CD4-positive, alpha-beta T cell treated with Interleukin-12 subunit alpha and Interleukin-12 subunit beta, for 1 hour (primary cell): ENCODE results near the gene CTXND1.
A peak's percentile ranks its signal among the peaks of the same experiment; 100 is the strongest.

ENCODE experiments used
- DNase-seq: peaks from one replicate; pipeline ENCODE4 v3.0.0-alpha.2; 2020

Gene CTXND1

GRCh38 chr15:80251428-80252120 is 439 bp downstream of the CTXND1 start:
- no peak for DNase-seq

GRCh38 chr15:80250614-80251427 is 1.2 kb downstream of the CTXND1 start:
- DNase-seq = no peak

- no peak for DNase-seq
Observed at GRCh38 chr15:80249973-80250372, 2.0 kb downstream of the CTXND1 start.

DNA sequence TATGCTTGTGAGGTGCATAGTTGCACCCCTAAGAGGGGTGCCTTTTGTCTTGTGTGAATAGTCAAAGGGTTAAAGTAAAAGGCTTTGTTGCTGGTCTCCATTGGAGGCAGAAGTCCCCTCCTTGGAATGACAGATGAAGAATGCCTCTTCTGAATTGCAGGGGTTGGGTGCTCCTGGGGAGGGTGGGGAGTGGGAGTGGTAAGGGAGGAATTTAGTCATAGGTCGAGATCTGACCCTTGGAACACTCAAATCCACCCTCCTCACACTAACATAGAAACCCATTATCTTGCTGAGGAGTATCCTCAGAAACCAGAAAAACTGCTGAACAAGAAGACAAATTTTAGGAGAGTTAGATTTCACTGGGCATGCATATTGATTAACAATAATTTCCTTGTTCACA is 4.7 kb downstream of the CTXND1 start:
- DNase-seq = no peak

DNA sequence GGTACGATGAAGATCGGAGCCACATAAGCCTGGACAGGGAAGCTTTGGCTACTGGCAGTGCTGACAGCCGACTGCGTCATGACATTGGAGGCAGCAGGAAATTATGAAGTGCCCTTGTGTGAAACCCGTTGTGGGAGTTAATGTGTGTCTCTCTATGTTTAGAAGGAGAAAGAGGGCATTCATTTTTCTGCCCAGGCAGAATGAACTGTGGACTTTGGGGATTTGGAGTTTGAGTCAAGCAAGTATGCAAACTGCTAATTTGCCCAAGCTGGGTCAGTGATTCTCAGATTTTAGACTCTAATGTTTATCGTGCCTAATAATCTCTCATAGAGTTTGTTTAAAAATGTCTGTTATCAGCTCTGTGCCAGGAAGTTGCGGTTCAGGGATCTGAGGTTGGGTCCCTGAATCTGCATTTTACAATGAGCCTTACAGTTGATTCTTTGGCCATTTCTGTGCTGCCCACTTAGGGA is 5.6 kb downstream of the CTXND1 start:
- no peak for DNase-seq

GRCh38 chr15:80242802-80243201 is 9.2 kb downstream of the CTXND1 start:
- DNase-seq = no peak

DNA sequence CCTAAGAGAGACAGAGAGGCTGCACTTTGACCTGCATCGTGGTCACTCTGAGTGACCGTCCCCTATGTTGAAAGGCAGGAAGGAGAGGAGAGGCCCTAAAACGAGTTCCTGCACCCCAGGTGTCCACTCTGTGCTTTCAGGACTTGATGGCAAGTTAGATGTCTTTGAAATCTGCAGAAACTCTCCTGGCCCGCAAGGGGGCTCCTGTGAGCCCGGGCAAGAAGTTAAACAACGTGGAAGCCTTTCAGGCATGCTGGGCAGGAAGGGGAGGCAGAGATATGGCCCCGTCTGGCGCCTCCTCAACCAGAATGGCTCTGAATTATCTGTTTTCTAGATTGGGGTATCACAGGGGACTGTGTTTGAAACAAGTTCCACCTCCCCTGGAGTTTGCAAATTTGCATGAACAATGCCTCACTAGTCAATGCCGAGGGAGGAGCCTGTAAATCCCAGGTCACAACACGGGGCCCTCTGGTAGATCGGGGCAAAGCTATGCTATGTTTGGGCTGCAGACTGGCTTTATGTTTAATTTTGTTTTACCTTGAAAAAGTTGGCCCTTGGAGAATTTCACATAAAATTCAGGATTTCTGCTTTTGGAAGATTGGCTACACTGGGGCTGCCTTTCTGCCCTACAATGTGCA is 9.8 kb downstream of the CTXND1 start:
- DNase-seq = no peak

DNA sequence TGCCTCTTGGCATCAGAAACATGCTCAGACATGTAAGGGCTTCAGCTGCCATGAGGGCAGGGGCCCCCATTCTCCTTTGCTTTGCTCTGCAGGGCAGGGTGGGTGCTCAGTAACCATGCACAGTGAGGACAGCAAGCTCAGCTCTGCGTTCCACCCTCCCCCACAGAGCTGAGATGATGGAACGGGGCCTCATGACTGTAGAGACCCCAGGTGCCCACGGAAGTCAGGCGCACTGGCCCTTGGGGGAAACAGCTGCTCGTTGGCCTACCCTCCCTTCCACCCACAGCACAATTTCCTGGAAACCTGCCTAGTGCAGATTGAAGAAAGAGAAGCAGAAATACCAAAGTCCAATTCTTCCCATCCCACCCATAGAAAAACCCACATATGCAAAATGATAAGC is 10.5 kb downstream of the CTXND1 start:
- DNase-seq = no peak

DNA sequence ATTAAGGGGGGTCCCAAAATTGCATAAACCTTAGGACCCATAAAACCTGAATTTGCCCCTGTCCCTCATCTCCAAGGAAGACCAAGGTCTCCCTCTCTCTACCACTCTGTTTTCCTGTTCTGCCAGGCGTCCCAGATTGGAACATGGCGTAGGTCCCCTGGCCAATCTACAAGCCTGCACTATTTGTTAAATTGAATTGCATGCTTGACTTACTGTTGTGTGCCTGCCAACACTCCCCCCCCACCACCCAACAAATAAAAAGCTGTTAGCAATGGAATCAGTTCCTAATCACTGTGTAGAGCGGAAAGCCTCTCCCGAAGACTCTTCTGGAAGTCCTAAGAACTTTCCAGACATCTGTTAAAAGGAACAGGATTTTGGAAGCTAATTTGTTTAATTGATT is 11.7 kb downstream of the CTXND1 start:
- DNase-seq = no peak

DNA sequence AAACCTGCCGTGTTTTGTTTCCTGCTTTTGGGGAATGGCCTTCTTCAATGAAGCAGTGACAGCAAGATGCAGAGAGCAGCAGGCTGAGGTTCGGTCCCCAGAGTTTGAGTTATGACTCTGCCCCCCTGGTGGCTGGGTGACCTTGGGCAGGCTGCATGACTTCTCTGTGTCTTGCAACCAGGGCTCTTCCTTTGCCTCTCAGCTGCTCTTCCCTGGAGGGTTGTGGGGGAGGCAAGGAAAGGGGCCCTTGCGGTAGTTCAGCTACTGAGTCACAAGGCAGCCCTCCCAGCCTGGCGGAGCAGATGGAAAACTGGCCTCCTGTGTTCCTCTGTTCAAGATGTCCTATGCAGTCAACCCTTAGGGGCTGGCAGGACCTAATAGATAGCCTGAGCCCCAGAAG is 17.1 kb downstream of the CTXND1 start:
- DNase-seq = peak; percentile 36

DNA sequence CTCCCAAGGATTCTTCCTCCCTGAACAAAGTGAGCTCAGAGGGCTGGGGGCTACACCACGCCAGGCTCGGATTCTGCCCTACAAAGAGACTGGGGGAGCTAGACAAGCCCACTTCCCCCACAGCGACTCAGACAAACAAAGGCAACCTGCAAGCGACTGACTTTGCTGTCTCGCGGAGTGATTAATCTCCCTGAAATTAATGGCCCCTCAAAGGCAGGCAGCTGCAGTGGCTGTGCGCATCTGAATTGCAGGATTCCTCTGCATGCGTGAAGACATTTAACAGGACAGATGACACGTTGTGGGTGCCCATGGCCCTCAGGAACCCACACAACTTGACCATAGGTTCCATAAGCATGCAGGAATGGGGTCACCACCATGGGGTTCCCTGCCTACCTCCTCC is 18.4 kb downstream of the CTXND1 start:
- no peak for DNase-seq

- no peak for DNase-seq
Observed at GRCh38 chr15:80231371-80231770, 20.6 kb downstream of the CTXND1 start.

DNA sequence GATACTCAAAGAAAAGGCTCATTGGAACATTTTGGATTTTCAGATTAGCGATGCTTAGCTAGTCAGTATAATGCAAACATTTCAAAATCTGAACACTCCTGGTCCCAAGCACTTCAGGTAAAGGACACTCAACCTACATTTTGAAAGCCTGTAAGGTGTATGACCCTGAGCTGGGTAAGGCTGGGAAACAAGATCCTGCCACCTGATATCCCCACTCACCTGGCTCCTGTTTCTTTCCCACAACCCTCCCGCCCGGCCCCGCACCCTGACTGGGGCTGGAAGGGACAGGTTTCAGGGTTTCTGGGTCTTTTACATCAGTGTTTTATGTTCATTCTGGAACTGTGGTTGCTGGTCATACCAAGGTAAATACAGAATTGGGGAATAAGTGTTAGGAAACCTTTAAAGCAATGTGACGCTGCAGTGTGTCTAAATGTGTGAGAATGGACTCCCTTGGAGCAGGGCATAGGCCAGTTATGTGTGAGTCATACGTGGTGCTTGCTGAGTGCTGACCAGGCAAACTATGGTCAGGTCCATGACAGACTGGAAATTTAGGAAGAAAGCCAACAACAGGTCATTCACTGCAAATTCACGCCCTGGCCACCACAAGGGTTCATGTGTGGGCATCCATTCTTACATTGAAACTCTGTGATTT is 22.9 kb downstream of the CTXND1 start:
- DNase-seq = no peak

DNA sequence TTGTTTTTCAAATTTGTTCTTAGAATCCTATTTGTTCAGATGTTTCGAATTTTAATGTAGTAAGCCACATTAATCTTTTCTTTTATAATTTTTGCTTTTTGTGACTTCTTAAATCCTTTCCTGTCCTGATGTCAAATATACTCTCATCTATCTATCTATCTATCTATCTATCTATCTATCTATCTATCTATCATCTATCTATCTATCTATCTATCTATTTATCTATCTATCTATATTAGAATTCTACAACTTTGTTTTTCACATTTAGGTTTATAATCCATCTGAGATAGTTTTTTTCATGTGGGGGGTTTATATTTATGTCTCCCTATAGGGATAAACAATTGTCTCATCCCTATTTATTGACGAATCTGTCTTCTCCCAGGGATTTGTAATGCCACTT is 32.1 kb downstream of the CTXND1 start:
- DNase-seq = no peak

DNA sequence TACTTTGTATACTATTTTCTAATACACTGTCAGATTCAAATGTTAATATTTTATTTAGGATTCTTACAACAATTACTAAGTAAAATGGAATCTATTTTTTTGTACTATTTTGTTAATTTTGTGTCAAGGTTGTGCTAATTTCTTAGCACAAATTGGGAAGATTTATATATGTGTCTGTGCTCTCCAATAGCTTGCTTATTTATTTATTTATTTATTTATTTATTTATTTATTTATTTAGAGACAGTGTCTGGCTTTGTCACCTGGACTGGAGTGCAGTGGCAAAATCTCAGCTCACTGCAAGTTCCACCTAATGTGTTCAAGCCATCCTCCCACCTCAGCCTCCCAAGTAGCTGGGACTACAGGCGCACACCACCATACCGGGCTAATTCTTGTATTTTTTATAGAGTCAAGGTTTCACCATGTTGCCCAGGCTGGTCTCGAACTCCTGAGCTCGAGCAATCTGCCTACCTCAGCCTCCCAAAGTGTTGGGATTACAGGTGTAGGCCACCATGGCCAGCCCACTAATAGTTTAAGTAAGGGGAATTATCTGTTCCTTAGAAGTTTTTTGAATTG is 34.6 kb downstream of the CTXND1 start:
- no peak for DNase-seq

DNA sequence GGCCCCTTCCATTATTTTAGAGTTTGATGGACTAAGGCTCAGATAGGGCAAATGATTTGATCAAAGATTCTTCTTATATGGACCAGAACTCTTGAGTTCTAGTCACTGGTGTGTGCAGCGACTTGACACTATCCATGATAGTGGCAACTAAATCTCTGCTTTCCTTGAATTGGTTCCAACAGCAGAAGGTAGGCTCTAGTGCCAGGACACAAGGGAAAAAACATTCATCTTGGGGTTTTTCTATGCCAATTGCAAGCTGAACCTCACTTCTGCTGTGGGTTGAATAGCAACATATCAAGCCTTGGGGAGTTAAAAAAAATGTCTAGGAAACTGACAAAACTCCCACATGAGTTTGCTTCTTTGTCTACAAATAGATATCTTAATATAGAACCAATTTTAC is 35.1 kb downstream of the CTXND1 start:
- no peak for DNase-seq

- no peak for DNase-seq
Observed at GRCh38 chr15:80216141-80216540, 35.9 kb downstream of the CTXND1 start.

- DNase-seq = no peak
Observed at GRCh38 chr15:80214910-80215309, 37.1 kb downstream of the CTXND1 start.

DNA sequence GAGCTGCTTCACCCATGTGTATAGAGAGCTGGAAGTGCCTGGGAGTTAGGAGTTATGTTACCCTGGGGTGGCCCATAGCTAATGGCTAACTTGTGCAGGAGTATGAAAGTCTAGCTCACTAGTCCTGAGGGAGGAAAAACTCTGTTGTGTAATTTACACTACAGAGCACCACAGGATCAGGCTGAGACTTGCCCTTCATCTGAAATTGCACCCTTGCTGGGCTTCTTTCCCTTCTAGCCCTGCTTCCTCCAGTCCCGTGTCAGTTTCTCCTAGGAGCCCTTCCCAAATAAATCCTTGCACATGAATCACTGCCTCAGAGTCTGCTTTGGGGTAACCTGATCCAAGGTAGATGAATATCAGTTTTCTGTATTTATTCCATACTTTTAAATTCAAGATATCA is 40.0 kb downstream of the CTXND1 start:
- no peak for DNase-seq

- no peak for DNase-seq
Observed at GRCh38 chr15:80210611-80211573, 41.1 kb downstream of the CTXND1 start.
